DND-41 (cell line): ENCODE measurements around the gene CARMIL1.

Experiments
- CTCF ChIP-seq: IDR thresholded peaks from 2 replicates; pipeline ENCODE4 v1.5.1; 2012; ENCODE audit warnings: borderline replicate concordance, low read length, moderate library complexity, mild to moderate bottlenecking; ENCODE audit not compliant: poor library complexity, severe bottlenecking; ENCODE audit errors: extremely low read depth
- EZH2 ChIP-seq: IDR thresholded peaks from 3 replicates; pipeline ENCODE4 v1.6.1; 2012; ENCODE audit warnings: borderline replicate concordance, low read depth, mild to moderate bottlenecking, moderate library complexity, low read length, inconsistent platforms; ENCODE audit not compliant: severe bottlenecking

- TF ChIP-seq CTCF (no peak), EZH2 (no peak)
Measured at GRCh38 chr6:25399885-25400284, 120.7 kb downstream of the CARMIL1 start.
